ENCODE data around the gene RNF217. TPM values are rescaled to one million over a fixed set of nuclear protein-coding genes. Genes with fewer than 3 reads are reported as not detected.

Gene RNF217
- total and polyA plus RNA-seq, 10 of the 15 experiments (the other 5 are each of a cell fraction or from before 2014, with no cell fraction given), result under 0.01 to 11.7 (median 0.04) TPM; not detected in 3

DNA sequence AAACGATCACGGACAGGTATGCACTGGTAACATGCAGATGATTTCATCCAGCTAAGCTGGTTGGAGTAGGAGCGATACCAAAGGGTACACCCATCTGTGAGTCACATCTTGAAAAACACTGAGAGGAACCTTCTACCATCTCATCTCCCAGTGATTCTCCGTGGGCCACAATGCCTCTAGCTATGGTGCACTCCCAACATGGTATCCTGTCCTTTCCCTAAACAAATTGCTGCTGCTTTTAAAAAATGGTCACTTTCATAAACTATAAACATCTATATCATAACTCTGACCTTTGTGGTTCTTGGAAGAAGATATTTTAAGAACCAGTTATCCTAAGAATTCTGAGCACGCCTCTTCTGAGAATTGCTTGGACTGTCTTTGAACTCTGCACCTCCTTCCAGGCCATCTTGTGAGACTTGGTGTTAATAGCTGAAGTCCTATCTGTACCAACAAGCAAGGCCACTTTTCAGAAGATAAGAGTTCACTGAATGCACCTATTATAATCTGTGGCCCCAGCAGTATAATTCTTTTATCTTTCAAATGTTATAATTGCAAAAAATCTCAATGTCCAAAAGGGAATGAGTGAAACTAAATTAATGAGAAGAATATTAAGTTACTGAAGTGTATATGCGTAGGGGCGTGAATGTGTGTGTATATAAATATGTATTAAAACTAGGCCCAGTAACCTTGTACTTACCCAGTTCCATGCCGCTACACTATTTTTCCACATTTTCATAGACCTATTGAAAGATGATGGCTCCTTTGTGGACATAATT lies 120.9 kb downstream of the RNF217 start:
- Histone ChIP-seq H3K4me3 (no peak overlapping the region), H3K27ac (ENCODE audit: control insufficient read depth, insufficient read depth) (no peak overlapping the region), H3K9me3 (replicated peaks; ENCODE audit: control insufficient read depth, insufficient read depth, low read length) (no peaks in the 10 kb centered on the region), H3K36me3 (ENCODE audit: control insufficient read depth in 2 of 2, insufficient read depth in 2 of 2, low read length in 1 of 2) (no peaks in the 10 kb centered on the region), H4K20me1 (ENCODE audit: control insufficient read depth, insufficient read depth) (no peaks in the 10 kb centered on the region), H3K9ac (ENCODE audit: control insufficient read depth, insufficient read depth, low read length) (no peak overlapping the region), H3K4me2 (ENCODE audit: control insufficient read depth, insufficient read depth) (no peak overlapping the region), H3K4me1 (ENCODE audit: control insufficient read depth, insufficient read depth, low read length) (no peaks in the 10 kb centered on the region), H2AFZ (ENCODE audit: control insufficient read depth, low read depth, low read length) (no peak overlapping the region), H3K27me3 (replicated peaks in 1 of 2; ENCODE audit: control insufficient read depth in 2 of 2, insufficient read depth in 2 of 2, low read length in 1 of 2) (no peaks in the 10 kb centered on the region), H3K79me2 (ENCODE audit: control insufficient read depth, insufficient read depth, low read length) (no peaks in the 10 kb centered on the region)
- TF ChIP-seq, protein P1, sequence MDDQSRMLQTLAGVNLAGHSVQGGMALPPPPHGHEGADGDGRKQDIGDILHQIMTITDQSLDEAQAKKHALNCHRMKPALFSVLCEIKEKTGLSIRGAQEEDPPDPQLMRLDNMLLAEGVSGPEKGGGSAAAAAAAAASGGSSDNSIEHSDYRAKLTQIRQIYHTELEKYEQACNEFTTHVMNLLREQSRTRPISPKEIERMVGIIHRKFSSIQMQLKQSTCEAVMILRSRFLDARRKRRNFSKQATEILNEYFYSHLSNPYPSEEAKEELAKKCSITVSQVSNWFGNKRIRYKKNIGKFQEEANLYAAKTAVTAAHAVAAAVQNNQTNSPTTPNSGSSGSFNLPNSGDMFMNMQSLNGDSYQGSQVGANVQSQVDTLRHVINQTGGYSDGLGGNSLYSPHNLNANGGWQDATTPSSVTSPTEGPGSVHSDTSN (IDR thresholded peaks at IDR 0.05; ENCODE audit: insufficient replicate concordance, low read depth, low read length), result no peak
- TF ChIP-seq ZNF24 (IDR thresholded peaks at IDR 0.05), result no peak
- TF ChIP-seq, protein P2, sequence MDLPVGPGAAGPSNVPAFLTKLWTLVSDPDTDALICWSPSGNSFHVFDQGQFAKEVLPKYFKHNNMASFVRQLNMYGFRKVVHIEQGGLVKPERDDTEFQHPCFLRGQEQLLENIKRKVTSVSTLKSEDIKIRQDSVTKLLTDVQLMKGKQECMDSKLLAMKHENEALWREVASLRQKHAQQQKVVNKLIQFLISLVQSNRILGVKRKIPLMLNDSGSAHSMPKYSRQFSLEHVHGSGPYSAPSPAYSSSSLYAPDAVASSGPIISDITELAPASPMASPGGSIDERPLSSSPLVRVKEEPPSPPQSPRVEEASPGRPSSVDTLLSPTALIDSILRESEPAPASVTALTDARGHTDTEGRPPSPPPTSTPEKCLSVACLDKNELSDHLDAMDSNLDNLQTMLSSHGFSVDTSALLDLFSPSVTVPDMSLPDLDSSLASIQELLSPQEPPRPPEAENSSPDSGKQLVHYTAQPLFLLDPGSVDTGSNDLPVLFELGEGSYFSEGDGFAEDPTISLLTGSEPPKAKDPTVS (IDR thresholded peaks at IDR 0.05; ENCODE audit: low read depth, low read length), result no peak
- TF ChIP-seq CBX5 (IDR thresholded peaks at IDR 0.05; ENCODE audit: low read depth), result no peak
- TF ChIP-seq, protein P3, sequence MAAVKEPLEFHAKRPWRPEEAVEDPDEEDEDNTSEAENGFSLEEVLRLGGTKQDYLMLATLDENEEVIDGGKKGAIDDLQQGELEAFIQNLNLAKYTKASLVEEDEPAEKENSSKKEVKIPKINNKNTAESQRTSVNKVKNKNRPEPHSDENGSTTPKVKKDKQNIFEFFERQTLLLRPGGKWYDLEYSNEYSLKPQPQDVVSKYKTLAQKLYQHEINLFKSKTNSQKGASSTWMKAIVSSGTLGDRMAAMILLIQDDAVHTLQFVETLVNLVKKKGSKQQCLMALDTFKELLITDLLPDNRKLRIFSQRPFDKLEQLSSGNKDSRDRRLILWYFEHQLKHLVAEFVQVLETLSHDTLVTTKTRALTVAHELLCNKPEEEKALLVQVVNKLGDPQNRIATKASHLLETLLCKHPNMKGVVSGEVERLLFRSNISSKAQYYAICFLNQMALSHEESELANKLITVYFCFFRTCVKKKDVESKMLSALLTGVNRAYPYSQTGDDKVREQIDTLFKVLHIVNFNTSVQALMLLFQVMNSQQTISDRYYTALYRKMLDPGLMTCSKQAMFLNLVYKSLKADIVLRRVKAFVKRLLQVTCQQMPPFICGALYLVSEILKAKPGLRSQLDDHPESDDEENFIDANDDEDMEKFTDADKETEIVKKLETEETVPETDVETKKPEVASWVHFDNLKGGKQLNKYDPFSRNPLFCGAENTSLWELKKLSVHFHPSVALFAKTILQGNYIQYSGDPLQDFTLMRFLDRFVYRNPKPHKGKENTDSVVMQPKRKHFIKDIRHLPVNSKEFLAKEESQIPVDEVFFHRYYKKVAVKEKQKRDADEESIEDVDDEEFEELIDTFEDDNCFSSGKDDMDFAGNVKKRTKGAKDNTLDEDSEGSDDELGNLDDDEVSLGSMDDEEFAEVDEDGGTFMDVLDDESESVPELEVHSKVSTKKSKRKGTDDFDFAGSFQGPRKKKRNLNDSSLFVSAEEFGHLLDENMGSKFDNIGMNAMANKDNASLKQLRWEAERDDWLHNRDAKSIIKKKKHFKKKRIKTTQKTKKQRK (IDR thresholded peaks at IDR 0.05; ENCODE audit: low read depth, low read length), result no peak
- TF ChIP-seq RUNX3 (IDR thresholded peaks at IDR 0.05; ENCODE audit: low read length), result no peak
- TF ChIP-seq RCOR1 (conservative IDR thresholded peaks at IDR 0.05; ENCODE audit: low read depth, low read length), result no peak
- TF ChIP-seq JUND (IDR thresholded peaks at IDR 0.05; ENCODE audit: low read depth, low read length), result no peak
- TF ChIP-seq RAD51 (IDR thresholded peaks at IDR 0.05), result no peak
- no peak for TF ChIP-seq JUNB (IDR thresholded peaks at IDR 0.05)
- RAD21 ChIA-PET (ENCODE audit: unreplicated experiment), result no interaction called here
- in situ Hi-C loops (cut with MboI), result no loop called here
- DNase-seq (ENCODE audit: low read depth, low spot score) (no peak), FAIRE-seq (no peak), ATAC-seq (no peak)
- intact Hi-C loops (cut with micrococcal nuclease; ENCODE audit: unreplicated experiment), result no loop called here
- 47% methylated on average over 8 of the region's 8 CpGs for WGBS (ENCODE audit: insufficient coverage, insufficient replicate concordance, low lambda C conversion rate, missing lambda C conversion rate)
- POLR2A ChIA-PET, result interaction anchor here (0.5 kb wide), 1 partner anchor 259 kb away, joined by 6 read pairs; no protein-coding TSS in a partner anchor
- SMC1A ChIA-PET (ENCODE audit: uncharacterized antibody, unreplicated experiment), result no interaction called here
- no TSS peak for BruUV-seq (replicated peaks)
- CTCF ChIA-PET, result no interaction called here
